ENCODE data around the gene PRICKLE3.

PRICKLE3 gene

GRCh38 chrX:49204709-49205108 lies 18.5 kb upstream of the PRICKLE3 start:
- Histone ChIP-seq H3K36me3 (ENCODE audit: control insufficient read depth in 1 of 2, insufficient read depth in 2 of 2, low read length in 2 of 2) (no peaks in the 10 kb centered on the region), H3K27ac (ENCODE audit: low read length) (no peak overlapping the region), H3K4me3 (ENCODE audit: low read depth in 1 of 2, low read length in 2 of 2) (no peak overlapping the region), H3K27me3 (ENCODE audit: low read depth, low read length) (no peaks in the 10 kb centered on the region), H3K4me1 (ENCODE audit: control insufficient read depth in 1 of 2, insufficient read depth in 2 of 2, low read length in 2 of 2) (peaks cover 0 to 5% of the 10 kb centered on the region in 2 donors), H3K9me3 (ENCODE audit: control insufficient read depth in 1 of 2, low read length in 2 of 2) (no peaks in the 10 kb centered on the region)

- no peaks in the 10 kb centered on the region for H3K9me3 ChIP-seq (ENCODE audit: control insufficient read depth in 1 of 2, low read length in 2 of 2)
- H3K4me3 ChIP-seq (ENCODE audit: low read depth in 1 of 2, low read length in 2 of 2): no peak overlapping the region
- H3K27ac ChIP-seq (ENCODE audit: low read length): no peak overlapping the region
- peaks cover 0 to 7% of the 10 kb centered on the region in 2 donors for H3K4me1 ChIP-seq (ENCODE audit: control insufficient read depth in 1 of 2, insufficient read depth in 2 of 2, low read length in 2 of 2)
- no peaks in the 10 kb centered on the region for H3K27me3 ChIP-seq (ENCODE audit: low read depth, low read length)
- H3K36me3 ChIP-seq (ENCODE audit: control insufficient read depth in 1 of 2, insufficient read depth in 2 of 2, low read length in 2 of 2): no peaks in the 10 kb centered on the region
Measured at GRCh38 chrX:49204017-49204416, 17.8 kb upstream of the PRICKLE3 start.

- Histone ChIP-seq H3K27ac (ENCODE audit: low read length) (no peak overlapping the region), H3K9me3 (ENCODE audit: control insufficient read depth in 1 of 2, low read length in 2 of 2) (no peaks in the 10 kb centered on the region), H3K4me1 (ENCODE audit: control insufficient read depth in 1 of 2, insufficient read depth in 2 of 2, low read length in 2 of 2) (peaks cover 0 to 7% of the 10 kb centered on the region in 2 donors), H3K36me3 (ENCODE audit: control insufficient read depth in 1 of 2, insufficient read depth in 2 of 2, low read length in 2 of 2) (no peaks in the 10 kb centered on the region), H3K4me3 (ENCODE audit: low read depth in 1 of 2, low read length in 2 of 2) (no peak overlapping the region), H3K27me3 (ENCODE audit: low read depth, low read length) (no peaks in the 10 kb centered on the region)
Measured at GRCh38 chrX:49203536-49203935, 17.4 kb upstream of the PRICKLE3 start.

- peaks cover 0 to 7% of the 10 kb centered on the region in 2 donors for H3K4me1 ChIP-seq (ENCODE audit: control insufficient read depth in 1 of 2, insufficient read depth in 2 of 2, low read length in 2 of 2)
- H3K9me3 ChIP-seq (ENCODE audit: control insufficient read depth in 1 of 2, low read length in 2 of 2): no peaks in the 10 kb centered on the region
- H3K27ac ChIP-seq (ENCODE audit: low read length): no peak overlapping the region
- no peak overlapping the region for H3K4me3 ChIP-seq (ENCODE audit: low read depth in 1 of 2, low read length in 2 of 2)
- H3K27me3 ChIP-seq (ENCODE audit: low read depth, low read length): no peaks in the 10 kb centered on the region
- H3K36me3 ChIP-seq (ENCODE audit: control insufficient read depth in 1 of 2, insufficient read depth in 2 of 2, low read length in 2 of 2): no peaks in the 10 kb centered on the region
Measured at GRCh38 chrX:49202022-49202421, 15.8 kb upstream of the PRICKLE3 start.

- Histone ChIP-seq H3K4me3 (ENCODE audit: low read depth in 1 of 2, low read length in 2 of 2) (peak within 1 kb of the TSS; percentile 49 to 59), H3K4me1 (ENCODE audit: control insufficient read depth in 1 of 2, insufficient read depth in 2 of 2, low read length in 2 of 2) (peaks cover 0 to 7% of the 10 kb centered on the region in 2 donors), H3K27ac (ENCODE audit: low read length) (peak within 1 kb of the TSS; percentile 56), H3K36me3 (ENCODE audit: control insufficient read depth in 1 of 2, insufficient read depth in 2 of 2, low read length in 2 of 2) (no peaks in the 10 kb centered on the region), H3K9me3 (ENCODE audit: control insufficient read depth in 1 of 2, low read length in 2 of 2) (no peaks in the 10 kb centered on the region), H3K27me3 (ENCODE audit: low read depth, low read length) (no peaks in the 10 kb centered on the region)
Measured at GRCh38 chrX:49199906-49200771, 14.0 kb upstream of the PRICKLE3 start, which contains the start of gene SYP. Gene SYP, minus strand, starts transcription at chrX:49200193. Its CDS starts 7 bp downstream, at chrX:49200186.

GRCh38 chrX:49199315-49199595 lies 13.1 kb upstream of the PRICKLE3 start:
- Histone ChIP-seq H3K27me3 (ENCODE audit: low read depth, low read length) (no peaks in the 10 kb centered on the region), H3K27ac (ENCODE audit: low read length) (no peak overlapping the region), H3K9me3 (ENCODE audit: control insufficient read depth in 1 of 2, low read length in 2 of 2) (no peaks in the 10 kb centered on the region), H3K36me3 (ENCODE audit: control insufficient read depth in 1 of 2, insufficient read depth in 2 of 2, low read length in 2 of 2) (no peaks in the 10 kb centered on the region), H3K4me3 (ENCODE audit: low read depth in 1 of 2, low read length in 2 of 2) (peak overlapping the region in 1 of 2 donors; percentile 49), H3K4me1 (ENCODE audit: control insufficient read depth in 1 of 2, insufficient read depth in 2 of 2, low read length in 2 of 2) (peaks cover 0 to 7% of the 10 kb centered on the region in 2 donors)

GRCh38 chrX:49198540-49199314 lies 12.6 kb upstream of the PRICKLE3 start:
- Histone ChIP-seq H3K9me3 (ENCODE audit: control insufficient read depth in 1 of 2, low read length in 2 of 2) (no peaks in the 10 kb centered on the region), H3K4me1 (ENCODE audit: control insufficient read depth in 1 of 2, insufficient read depth in 2 of 2, low read length in 2 of 2) (peaks cover 0 to 7% of the 10 kb centered on the region in 2 donors), H3K27ac (ENCODE audit: low read length) (no peak overlapping the region), H3K27me3 (ENCODE audit: low read depth, low read length) (no peaks in the 10 kb centered on the region), H3K36me3 (ENCODE audit: control insufficient read depth in 1 of 2, insufficient read depth in 2 of 2, low read length in 2 of 2) (no peaks in the 10 kb centered on the region), H3K4me3 (ENCODE audit: low read depth in 1 of 2, low read length in 2 of 2) (no peak overlapping the region)

GRCh38 chrX:49197543-49198087 lies 11.4 kb upstream of the PRICKLE3 start:
- H3K4me3 ChIP-seq (ENCODE audit: low read depth in 1 of 2, low read length in 2 of 2): no peak overlapping the region
- H3K27me3 ChIP-seq (ENCODE audit: low read depth, low read length): no peaks in the 10 kb centered on the region
- no peaks in the 10 kb centered on the region for H3K36me3 ChIP-seq (ENCODE audit: control insufficient read depth in 1 of 2, insufficient read depth in 2 of 2, low read length in 2 of 2)
- peaks cover 0 to 7% of the 10 kb centered on the region in 2 donors for H3K4me1 ChIP-seq (ENCODE audit: control insufficient read depth in 1 of 2, insufficient read depth in 2 of 2, low read length in 2 of 2)
- no peaks in the 10 kb centered on the region for H3K9me3 ChIP-seq (ENCODE audit: control insufficient read depth in 1 of 2, low read length in 2 of 2)
- no peak overlapping the region for H3K27ac ChIP-seq (ENCODE audit: low read length)

GRCh38 chrX:49193542-49193964 lies 7.4 kb upstream of the PRICKLE3 start:
- Histone ChIP-seq H3K27ac (ENCODE audit: low read length) (no peak overlapping the region), H3K9me3 (ENCODE audit: control insufficient read depth in 1 of 2, low read length in 2 of 2) (no peaks in the 10 kb centered on the region), H3K27me3 (ENCODE audit: low read depth, low read length) (no peaks in the 10 kb centered on the region), H3K36me3 (ENCODE audit: control insufficient read depth in 1 of 2, insufficient read depth in 2 of 2, low read length in 2 of 2) (no peaks in the 10 kb centered on the region), H3K4me3 (ENCODE audit: low read depth in 1 of 2, low read length in 2 of 2) (no peak overlapping the region), H3K4me1 (ENCODE audit: control insufficient read depth in 1 of 2, insufficient read depth in 2 of 2, low read length in 2 of 2) (no peaks in the 10 kb centered on the region)

GRCh38 chrX:49192722-49193328 lies 6.7 kb upstream of the PRICKLE3 start:
- H3K9me3 ChIP-seq (ENCODE audit: control insufficient read depth in 1 of 2, low read length in 2 of 2): no peaks in the 10 kb centered on the region
- no peaks in the 10 kb centered on the region for H3K27me3 ChIP-seq (ENCODE audit: low read depth, low read length)
- no peak overlapping the region for H3K27ac ChIP-seq (ENCODE audit: low read length)
- no peaks in the 10 kb centered on the region for H3K36me3 ChIP-seq (ENCODE audit: control insufficient read depth in 1 of 2, insufficient read depth in 2 of 2, low read length in 2 of 2)
- H3K4me3 ChIP-seq (ENCODE audit: low read depth in 1 of 2, low read length in 2 of 2): no peak overlapping the region
- no peaks in the 10 kb centered on the region for H3K4me1 ChIP-seq (ENCODE audit: control insufficient read depth in 1 of 2, insufficient read depth in 2 of 2, low read length in 2 of 2)

GRCh38 chrX:49191574-49192011 lies 5.4 kb upstream of the PRICKLE3 start:
- Histone ChIP-seq H3K36me3 (ENCODE audit: control insufficient read depth in 1 of 2, insufficient read depth in 2 of 2, low read length in 2 of 2) (no peaks in the 10 kb centered on the region), H3K4me1 (ENCODE audit: control insufficient read depth in 1 of 2, insufficient read depth in 2 of 2, low read length in 2 of 2) (no peaks in the 10 kb centered on the region), H3K27me3 (ENCODE audit: low read depth, low read length) (no peaks in the 10 kb centered on the region), H3K4me3 (ENCODE audit: low read depth in 1 of 2, low read length in 2 of 2) (peak overlapping the region; percentile 61 to 74), H3K27ac (ENCODE audit: low read length) (peak overlapping the region; percentile 60), H3K9me3 (ENCODE audit: control insufficient read depth in 1 of 2, low read length in 2 of 2) (no peaks in the 10 kb centered on the region)

Measured in muscle layer of duodenum (tissue), 2 donors.